GM12878 (cell line): ENCODE data around the gene HLA-DMA. TPM values are rescaled to one million over a fixed set of nuclear protein-coding genes. Genes with fewer than 3 reads are reported as not detected.

Experiments
- ATAC-seq: fragments of 200-7000 bp; cut with Tn5 transposase; 3 replicates; pipeline ENCODE4 v1.9.1; 2020; ENCODE audit warnings: mild to moderate bottlenecking, moderate library complexity
- BruUV-seq: library from RNA; stranded (reverse); fragments of 400-500 nt; replicated peaks from 2 replicates; lab custom pipeline; 2021; lab: Mats Ljungman, UMichigan
- CTCF ChIA-PET: fragments of 300-600 bp; sonication (Branson Sonifier 250); formaldehyde crosslinking; extraction: SDS; loops from one replicate; lab custom pipeline; 2021; ENCODE audit warnings: inconsistent platforms; lab: Yijun Ruan, JAX
- POLR2A ChIA-PET: fragments of 350-600 bp; formaldehyde crosslinking; extraction: SDS; loops from one replicate; lab custom pipeline; 2021; ENCODE audit warnings: inconsistent platforms; lab: Charles Lee
- RAD21 ChIA-PET: fragments of 300-600 bp; sonication (Branson Sonifier 250); formaldehyde crosslinking; loops from one replicate; lab custom pipeline; 2023; ENCODE audit warnings: antibody characterized with exemption; ENCODE audit not compliant: unreplicated experiment; lab: Charles Lee
- SMC1A ChIA-PET: fragments of 300-600 bp; sonication (Branson Sonifier 250); formaldehyde crosslinking; loops from one replicate; lab custom pipeline; 2023; ENCODE audit not compliant: unreplicated experiment, uncharacterized antibody; lab: Charles Lee
- DNase-seq: peaks from one replicate; pipeline ENCODE4 v3.0.0-alpha.2; 2011; ENCODE audit warnings: low read depth, low spot score
- FAIRE-seq: peaks from 3 replicates; lab custom pipeline; 2011; peaks lifted over from hg19 to GRCh38; lab: Jason Lieb, UNC
- H2AFZ ChIP-seq: 2 replicates; pipeline ENCODE4 v1.6.0; 2011; ENCODE audit warnings: low read depth, low read length, control low read depth; ENCODE audit not compliant: control insufficient read depth
- H3K27ac ChIP-seq: 2 replicates; pipeline ENCODE4 v1.5.1; 2011; ENCODE audit warnings: control low read depth; ENCODE audit not compliant: control insufficient read depth, insufficient read depth
- H3K27me3 ChIP-seq, 2 experiments: replicated peaks in 1 of 2; 2 replicates each; pipeline versions ENCODE4 v1.6.0 to v1.6.1; 2011; ENCODE audit warnings: low read length in 1 of 2; ENCODE audit not compliant: control insufficient read depth in 2 of 2, insufficient read depth in 2 of 2
- H3K36me3 ChIP-seq, 2 experiments: 2 replicates each; pipeline ENCODE4 v1.5.1; 2011; ENCODE audit warnings: low read length in 1 of 2; ENCODE audit not compliant: control insufficient read depth in 2 of 2, insufficient read depth in 2 of 2
- H3K4me1 ChIP-seq: 2 replicates; pipeline ENCODE4 v1.6.1; 2011; ENCODE audit warnings: mild to moderate bottlenecking, low read length, moderate library complexity, mixed read lengths; ENCODE audit not compliant: control insufficient read depth, insufficient read depth
- H3K4me2 ChIP-seq: 2 replicates; pipeline ENCODE4 v1.6.0; 2011; ENCODE audit warnings: control low read depth; ENCODE audit not compliant: control insufficient read depth, insufficient read depth
- H3K4me3 ChIP-seq: fragments of 200-600 bp; sonication (generic); 2 replicates; pipeline ENCODE4 v1.5.1; 2016
- H3K79me2 ChIP-seq: 2 replicates; pipeline ENCODE4 v1.6.0; 2011; ENCODE audit warnings: low read length; ENCODE audit not compliant: control insufficient read depth, insufficient read depth
- H3K9ac ChIP-seq: 2 replicates; pipeline ENCODE4 v1.8.0; 2011; ENCODE audit warnings: low read length, control low read depth, mixed read lengths; ENCODE audit not compliant: control insufficient read depth, insufficient read depth
- H3K9me3 ChIP-seq: replicated peaks from 3 replicates; pipeline ENCODE4 v1.5.1; 2011; ENCODE audit warnings: mild to moderate bottlenecking, low read length; ENCODE audit not compliant: control insufficient read depth, insufficient read depth
- H4K20me1 ChIP-seq: 2 replicates; pipeline ENCODE4 v1.6.0; 2011; ENCODE audit not compliant: control insufficient read depth, insufficient read depth
- NFIC ChIP-seq: IDR thresholded peaks from 2 replicates; pipeline ENCODE4 v1.6.1; 2012; ENCODE audit warnings: low read depth, mild to moderate bottlenecking, inconsistent platforms, low read length, moderate library complexity
- NFYB ChIP-seq: IDR thresholded peaks from 2 replicates; pipeline ENCODE4 v1.6.1; 2011; ENCODE audit warnings: low read depth, mild to moderate bottlenecking, low read length, improper control_type of control experiment, moderate library complexity; ENCODE audit not compliant: insufficient read depth
- PAX5 ChIP-seq: IDR thresholded peaks from 2 replicates; pipeline ENCODE4 v1.6.1; 2011; ENCODE audit warnings: low read depth, low read length, borderline replicate concordance
- PAX8 ChIP-seq: fragments of 450-650 bp; IDR thresholded peaks from 2 replicates; pipeline ENCODE4 v1.6.1; 2017; ENCODE audit warnings: mild to moderate bottlenecking, moderate library complexity
- POU2F2 ChIP-seq: IDR thresholded peaks from 3 replicates; pipeline ENCODE4 v1.6.1; 2011; ENCODE audit warnings: low read depth, mild to moderate bottlenecking, low read length, borderline replicate concordance
- RFX5 ChIP-seq: IDR thresholded peaks from 2 replicates; pipeline ENCODE4 v1.6.1; 2011; ENCODE audit warnings: low read depth, low read length, improper control_type of control experiment
- SPI1 ChIP-seq: IDR thresholded peaks from 2 replicates; pipeline ENCODE4 v1.6.1; 2011; ENCODE audit warnings: low read depth, mild to moderate bottlenecking, low read length, moderate library complexity, borderline replicate concordance; ENCODE audit not compliant: insufficient read depth
- SREBF2 ChIP-seq: IDR thresholded peaks from 2 replicates; pipeline ENCODE4 v1.6.1; 2012; ENCODE audit warnings: mild to moderate bottlenecking, low read length
- SUPT20H ChIP-seq: IDR thresholded peaks from 2 replicates; pipeline ENCODE4 v1.6.1; 2011; ENCODE audit warnings: low read depth, mild to moderate bottlenecking, low read length, moderate library complexity, borderline replicate concordance; ENCODE audit not compliant: control insufficient read depth
- ZBED1 ChIP-seq: IDR thresholded peaks from 2 replicates; pipeline ENCODE4 v1.6.1; 2016; ENCODE audit warnings: borderline replicate concordance
- WGBS: methylation state at CpG from one replicate; pipeline ENCODE4 v1.1.6; 2016; ENCODE audit warnings: low lambda C conversion rate; ENCODE audit not compliant: insufficient replicate concordance, insufficient coverage; ENCODE audit errors: missing lambda C conversion rate; 5-methylcytosine and 5-hydroxymethylcytosine counted together
- in situ Hi-C: fragments of 300-500 bp; cut with MboI; formaldehyde crosslinking; loops from 9 replicates; pipeline ENCODE4 v1.14.3; 2018; ENCODE audit warnings: mixed read lengths
- intact Hi-C: fragments of 100-400 bp; cut with micrococcal nuclease; formaldehyde crosslinking; loops from one replicate; pipeline ENCODE4 v1.14.2; 2022; ENCODE audit not compliant: unreplicated experiment
- polyA plus RNA-seq, 11 experiments: library from polyadenylated mRNA; depleted of rRNA in 4 of 11; unstranded in 6 of 11; stranded (reverse) in 5 of 11; fragments of >200 nt; fragmentation: Nextera tagmentation in 4 of 11; fragmentation: Illumina TruSeq in 1 of 11; extraction: Ambion mirVana in 4 of 11; extraction: Trizol in 1 of 11; gene quantifications; 1 replicate in 1 of 11; 2 replicates in 10 of 11; pipeline versions ENCODE4 v1.2.1 to v1.2.3, GENCODE V29; 2011 to 2016; ENCODE audit warnings: inconsistent platforms in 2 of 11, missing spikeins in 2 of 11, low read depth in 1 of 11
- total RNA-seq, 4 experiments: library from RNA; depleted of rRNA in 3 of 4; stranded (reverse); fragments of >200 nt in 3 of 4; fragmentation: Illumina TruSeq in 1 of 4; extraction: Trizol in 1 of 4; gene quantifications; 2 replicates each; pipeline versions ENCODE4 v1.2.1 to v1.2.3, GENCODE V29; 2013 to 2021
- TF ChIP-seq, protein P1 (sequence below): fragments of 450-650 bp; formaldehyde crosslinking; IDR thresholded peaks from 2 replicates; pipeline ENCODE4 v1.5.0; 2022; ENCODE audit warnings: mild to moderate bottlenecking, missing genetic modification characterization
- TF ChIP-seq, protein P2 (sequence below): fragments of 450-650 bp; IDR thresholded peaks from 2 replicates; pipeline ENCODE4 v1.6.1; 2017; ENCODE audit warnings: low read depth, mild to moderate bottlenecking, moderate library complexity
- TF ChIP-seq, protein P3 (sequence below): fragments of 450-650 bp; conservative IDR thresholded peaks from 2 replicates; pipeline ENCODE4 v1.6.1; 2017; ENCODE audit warnings: mild to moderate bottlenecking, moderate library complexity

HLA-DMA gene
- total and polyA plus RNA-seq, 10 of the 15 experiments (the other 5 are each of a cell fraction or from before 2014, with no cell fraction given) = 177 to 552 (median 309) TPM

DNA sequence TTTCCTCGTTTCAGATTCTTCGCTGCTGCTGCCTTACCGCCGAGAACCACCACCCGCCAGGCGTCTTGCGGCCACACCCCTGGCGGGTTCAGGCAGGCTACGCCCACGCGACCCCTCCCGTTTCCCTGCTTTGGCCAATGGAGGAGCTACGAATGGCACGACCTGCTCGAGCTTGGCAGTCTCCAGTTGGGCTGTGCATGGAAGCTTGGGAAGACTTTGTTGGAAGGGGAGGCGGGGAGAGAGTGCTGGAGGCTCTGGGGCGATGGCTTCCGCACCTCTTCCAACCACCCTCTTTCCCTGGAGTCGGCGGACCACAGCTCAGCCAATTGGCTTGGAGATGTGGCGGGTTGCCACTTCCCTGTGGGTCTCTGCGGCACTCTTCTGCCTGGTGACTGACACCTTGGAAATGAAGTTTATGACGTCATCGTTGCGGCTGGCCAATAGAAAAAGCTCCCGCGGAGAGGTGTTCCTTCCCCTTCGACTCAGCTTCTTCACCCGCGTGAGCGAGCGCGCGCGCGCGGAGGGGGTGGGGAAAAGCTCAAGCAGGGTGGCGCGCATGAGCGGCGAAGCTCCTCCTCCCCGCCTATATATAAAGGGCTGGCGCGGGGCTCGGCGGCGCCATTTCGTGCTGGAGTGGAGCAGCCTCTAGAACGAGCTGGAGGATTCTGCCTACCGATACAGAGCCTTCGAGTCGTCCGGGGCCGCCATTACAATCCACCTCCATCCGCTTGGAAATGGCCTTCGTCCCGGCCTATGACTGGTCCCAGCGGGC is 18.9 kb upstream of the HLA-DMA start (continued):
- TF ChIP-seq SUPT20H = no peak
- peak; percentile 98 for TF ChIP-seq RFX5
- no peak; the same call in 1 of the 2 replicates for TF ChIP-seq PAX5
- peak; percentile 82; the same call in 1 of the 2 replicates for TF ChIP-seq PAX8

DNA sequence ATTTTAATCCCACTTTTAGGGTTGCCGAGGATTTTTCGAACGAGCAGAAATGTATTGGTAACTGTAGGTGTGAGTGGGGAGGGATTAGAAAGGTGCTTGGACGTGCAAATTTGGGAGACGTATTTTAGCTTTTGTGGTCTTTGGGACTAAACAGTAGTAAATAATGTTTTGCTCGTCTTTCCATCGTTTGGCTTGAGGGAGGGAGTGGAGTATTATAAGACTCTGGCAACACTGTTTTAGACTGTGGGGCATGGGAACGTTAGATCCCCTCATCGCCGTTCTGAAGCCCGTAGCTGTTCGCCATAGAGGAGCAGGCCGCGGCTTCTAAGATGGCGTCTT is 18.3 kb upstream of the HLA-DMA start:
- Histone ChIP-seq H3K27ac (peak overlapping the region; percentile 100), H3K4me2 (peak overlapping the region; percentile 82), H4K20me1 (peaks cover 31% of the 10 kb centered on the region), H3K36me3 (peaks cover 25 to 29% of the 10 kb centered on the region in 2 experiments), H3K9me3 (no peaks in the 10 kb centered on the region), H3K79me2 (peaks cover 93% of the 10 kb centered on the region), H3K4me3 (peak overlapping the region; percentile 90), H3K27me3 (no peaks in the 10 kb centered on the region), H2AFZ (no peak overlapping the region), H3K9ac (peak overlapping the region; percentile 100), H3K4me1 (peaks cover 7% of the 10 kb centered on the region)
- ChIA-PET SMC1A (interaction anchor here (0.6 to 17.2 kb wide), 21 partner anchors 14 to 277 kb away, joined by 3 to 347 read pairs (median 5); partner anchors contain the start of genes HLA-DMA, HLA-DMB, HLA-DOA and HLA-DPA1), RAD21 (interaction anchor here (0.9 to 12.2 kb wide), 20 partner anchors 11 to 1396 kb away, joined by 3 to 224 read pairs (median 10); partner anchors contain the start of genes HLA-DMA, HLA-DMB, HLA-DOA and HLA-DPB1), POLR2A (interaction anchor here (0.5 to 16.6 kb wide), 30 partner anchors 9 to 1259 kb away, joined by 3 to 486 read pairs (median 6); partner anchors contain the start of genes FKBPL, HLA-DMA, HLA-DMB and HLA-DPA1), CTCF (interaction anchor here (0.8 to 13.8 kb wide), 16 partner anchors 9 to 147 kb away, joined by 3 to 162 read pairs (median 9); partner anchors contain the start of genes HLA-DMA, HLA-DMB, HLA-DPB1 and PSMB9)
- DNase-seq (no peak), FAIRE-seq (no peak), ATAC-seq (no peak)
- BruUV-seq = TSS peak; percentile 58
- WGBS = under 1% methylated on average over 15 of the region's 15 CpGs
- in situ Hi-C loops (loop anchor here (25.0 kb wide), 2 partner anchors 1409 to 1691 kb away; partner anchors contain the start of gene LTA), intact Hi-C loops (loop anchor here (2.0 to 5.0 kb wide), 3 partner anchors 18 to 129 kb away; partner anchors contain the start of genes HLA-DMA and PSMB8)
- no peak for TF ChIP-seq SREBF2
- TF ChIP-seq, protein P1, sequence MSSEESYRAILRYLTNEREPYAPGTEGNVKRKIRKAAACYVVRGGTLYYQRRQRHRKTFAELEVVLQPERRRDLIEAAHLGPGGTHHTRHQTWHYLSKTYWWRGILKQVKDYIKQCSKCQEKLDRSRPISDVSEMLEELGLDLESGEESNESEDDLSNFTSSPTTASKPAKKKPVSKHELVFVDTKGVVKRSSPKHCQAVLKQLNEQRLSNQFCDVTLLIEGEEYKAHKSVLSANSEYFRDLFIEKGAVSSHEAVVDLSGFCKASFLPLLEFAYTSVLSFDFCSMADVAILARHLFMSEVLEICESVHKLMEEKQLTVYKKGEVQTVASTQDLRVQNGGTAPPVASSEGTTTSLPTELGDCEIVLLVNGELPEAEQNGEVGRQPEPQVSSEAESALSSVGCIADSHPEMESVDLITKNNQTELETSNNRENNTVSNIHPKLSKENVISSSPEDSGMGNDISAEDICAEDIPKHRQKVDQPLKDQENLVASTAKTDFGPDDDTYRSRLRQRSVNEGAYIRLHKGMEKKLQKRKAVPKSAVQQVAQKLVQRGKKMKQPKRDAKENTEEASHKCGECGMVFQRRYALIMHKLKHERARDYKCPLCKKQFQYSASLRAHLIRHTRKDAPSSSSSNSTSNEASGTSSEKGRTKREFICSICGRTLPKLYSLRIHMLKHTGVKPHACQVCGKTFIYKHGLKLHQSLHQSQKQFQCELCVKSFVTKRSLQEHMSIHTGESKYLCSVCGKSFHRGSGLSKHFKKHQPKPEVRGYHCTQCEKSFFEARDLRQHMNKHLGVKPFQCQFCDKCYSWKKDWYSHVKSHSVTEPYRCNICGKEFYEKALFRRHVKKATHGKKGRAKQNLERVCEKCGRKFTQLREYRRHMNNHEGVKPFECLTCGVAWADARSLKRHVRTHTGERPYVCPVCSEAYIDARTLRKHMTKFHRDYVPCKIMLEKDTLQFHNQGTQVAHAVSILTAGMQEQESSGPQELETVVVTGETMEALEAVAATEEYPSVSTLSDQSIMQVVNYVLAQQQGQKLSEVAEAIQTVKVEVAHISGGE (CRISPR knock-in tag) = 0 out of 2 replicates have a peak, but pooled peaks have one; percentile 4
- TF ChIP-seq NFYB = no peak
- 0 out of 2 replicates have a peak, but pooled peaks have one; percentile 62 for TF ChIP-seq ZBED1
- no peak for TF ChIP-seq SPI1
- TF ChIP-seq, protein P2, sequence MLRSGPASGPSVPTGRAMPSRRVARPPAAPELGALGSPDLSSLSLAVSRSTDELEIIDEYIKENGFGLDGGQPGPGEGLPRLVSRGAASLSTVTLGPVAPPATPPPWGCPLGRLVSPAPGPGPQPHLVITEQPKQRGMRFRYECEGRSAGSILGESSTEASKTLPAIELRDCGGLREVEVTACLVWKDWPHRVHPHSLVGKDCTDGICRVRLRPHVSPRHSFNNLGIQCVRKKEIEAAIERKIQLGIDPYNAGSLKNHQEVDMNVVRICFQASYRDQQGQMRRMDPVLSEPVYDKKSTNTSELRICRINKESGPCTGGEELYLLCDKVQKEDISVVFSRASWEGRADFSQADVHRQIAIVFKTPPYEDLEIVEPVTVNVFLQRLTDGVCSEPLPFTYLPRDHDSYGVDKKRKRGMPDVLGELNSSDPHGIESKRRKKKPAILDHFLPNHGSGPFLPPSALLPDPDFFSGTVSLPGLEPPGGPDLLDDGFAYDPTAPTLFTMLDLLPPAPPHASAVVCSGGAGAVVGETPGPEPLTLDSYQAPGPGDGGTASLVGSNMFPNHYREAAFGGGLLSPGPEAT = no peak; the same call in 1 of the 2 replicates
- TF ChIP-seq, protein P3, sequence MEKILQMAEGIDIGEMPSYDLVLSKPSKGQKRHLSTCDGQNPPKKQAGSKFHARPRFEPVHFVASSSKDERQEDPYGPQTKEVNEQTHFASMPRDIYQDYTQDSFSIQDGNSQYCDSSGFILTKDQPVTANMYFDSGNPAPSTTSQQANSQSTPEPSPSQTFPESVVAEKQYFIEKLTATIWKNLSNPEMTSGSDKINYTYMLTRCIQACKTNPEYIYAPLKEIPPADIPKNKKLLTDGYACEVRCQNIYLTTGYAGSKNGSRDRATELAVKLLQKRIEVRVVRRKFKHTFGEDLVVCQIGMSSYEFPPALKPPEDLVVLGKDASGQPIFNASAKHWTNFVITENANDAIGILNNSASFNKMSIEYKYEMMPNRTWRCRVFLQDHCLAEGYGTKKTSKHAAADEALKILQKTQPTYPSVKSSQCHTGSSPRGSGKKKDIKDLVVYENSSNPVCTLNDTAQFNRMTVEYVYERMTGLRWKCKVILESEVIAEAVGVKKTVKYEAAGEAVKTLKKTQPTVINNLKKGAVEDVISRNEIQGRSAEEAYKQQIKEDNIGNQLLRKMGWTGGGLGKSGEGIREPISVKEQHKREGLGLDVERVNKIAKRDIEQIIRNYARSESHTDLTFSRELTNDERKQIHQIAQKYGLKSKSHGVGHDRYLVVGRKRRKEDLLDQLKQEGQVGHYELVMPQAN = peak; percentile 62
- TF ChIP-seq NFIC = no peak
- no peak; the same call in 2 of the 3 replicates for TF ChIP-seq POU2F2
